Measurements from ENCODE around the gene SFRP2. TPM values are rescaled to one million over a fixed set of nuclear protein-coding genes. Genes with fewer than 3 reads are reported as not detected.

SFRP2 gene, protein sequence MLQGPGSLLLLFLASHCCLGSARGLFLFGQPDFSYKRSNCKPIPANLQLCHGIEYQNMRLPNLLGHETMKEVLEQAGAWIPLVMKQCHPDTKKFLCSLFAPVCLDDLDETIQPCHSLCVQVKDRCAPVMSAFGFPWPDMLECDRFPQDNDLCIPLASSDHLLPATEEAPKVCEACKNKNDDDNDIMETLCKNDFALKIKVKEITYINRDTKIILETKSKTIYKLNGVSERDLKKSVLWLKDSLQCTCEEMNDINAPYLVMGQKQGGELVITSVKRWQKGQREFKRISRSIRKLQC
- total RNA-seq: 10 to 100 TPM in 1 of 9 donors, 1 to 10 TPM in 6, under 1 TPM in 2; 0.57 to 23.2 (median 2.3) TPM
- 10 to 100 TPM in 1 of 3 donors, 1 to 10 TPM in 2; 2.0 to 22.3 (median 9.0) TPM for polyA plus RNA-seq
- long read RNA-seq, donor 1: 0 reads
- long read RNA-seq, donor 2: 0 reads
- long read RNA-seq, donor 3: 0 reads
- long read RNA-seq, donor 4, partial matches to known transcripts: 0 of 1 reads
- long read RNA-seq, donor 4, other reads (novel, unspliced or antisense): 0 of 1 reads
- long read RNA-seq, donor 5, transcript SFRP2-201 (3 exons, 2,032 nt): major isoform, 9 of 9 reads
- long read RNA-seq, donor 5, partial matches to known transcripts: 0 of 9 reads
- long read RNA-seq, donor 5, other reads (novel, unspliced or antisense): 0 of 9 reads
- long read RNA-seq, donor 6: 0 reads
- long read RNA-seq, donor 7, partial matches to known transcripts: 0 of 2 reads
- long read RNA-seq, donor 7, other reads (novel, unspliced or antisense): 0 of 2 reads
- long read RNA-seq, donor 8, transcript SFRP2-201 (3 exons, 2,032 nt): major isoform, 6 of 6 reads
- long read RNA-seq, donor 8, partial matches to known transcripts: 0 of 6 reads
- long read RNA-seq, donor 8, other reads (novel, unspliced or antisense): 0 of 6 reads
- long read RNA-seq, donor 9, partial matches to known transcripts: 0 of 4 reads
- long read RNA-seq, donor 9, other reads (novel, unspliced or antisense): 0 of 4 reads
- long read RNA-seq, donor 10, transcript SFRP2-201 (3 exons, 2,032 nt): major isoform, 15 of 15 reads
- long read RNA-seq, donor 10, partial matches to known transcripts: 0 of 15 reads
- long read RNA-seq, donor 10, other reads (novel, unspliced or antisense): 0 of 15 reads

DNA sequence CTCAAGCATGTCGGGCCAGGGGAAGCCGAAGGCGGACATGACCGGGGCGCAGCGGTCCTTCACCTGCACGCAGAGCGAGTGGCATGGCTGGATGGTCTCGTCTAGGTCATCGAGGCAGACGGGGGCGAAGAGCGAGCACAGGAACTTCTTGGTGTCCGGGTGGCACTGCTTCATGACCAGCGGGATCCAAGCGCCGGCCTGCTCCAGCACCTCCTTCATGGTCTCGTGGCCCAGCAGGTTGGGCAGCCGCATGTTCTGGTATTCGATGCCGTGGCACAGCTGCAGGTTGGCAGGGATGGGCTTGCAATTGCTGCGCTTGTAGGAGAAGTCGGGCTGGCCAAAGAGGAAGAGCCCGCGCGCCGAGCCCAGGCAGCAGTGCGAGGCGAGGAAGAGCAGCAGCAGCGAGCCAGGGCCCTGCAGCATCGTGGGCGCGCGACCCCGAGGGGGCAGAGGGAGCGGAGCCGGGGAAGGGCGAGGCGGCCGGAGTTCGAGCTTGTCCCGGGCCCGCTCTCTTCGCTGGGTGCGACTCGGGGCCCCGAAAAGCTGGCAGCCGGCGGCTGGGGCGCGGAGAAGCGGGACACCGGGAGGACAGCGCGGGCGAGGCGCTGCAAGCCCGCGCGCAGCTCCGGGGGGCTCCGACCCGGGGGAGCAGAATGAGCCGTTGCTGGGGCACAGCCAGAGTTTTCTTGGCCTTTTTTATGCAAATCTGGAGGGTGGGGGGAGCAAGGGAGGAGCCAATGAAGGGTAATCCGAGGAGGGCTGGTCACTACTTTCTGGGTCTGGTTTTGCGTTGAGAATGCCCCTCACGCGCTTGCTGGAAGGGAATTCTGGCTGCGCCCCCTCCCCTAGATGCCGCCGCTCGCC is at the start of gene SFRP2:
Gene SFRP2 (minus strand): TSS at position 671 of the 864 bp plus-strand sequence. CDS start 248 bp downstream, at position 423.
- intact Hi-C loops (cut with DNase I): no loop called here
- no peak within 1 kb of the TSS for H3K27ac ChIP-seq
- 2 to 8% (median 3%) methylated on average over 13 to 72 of the region's 72 CpGs for WGBS, 4 donors
- peak within 1 kb of the TSS in 1 of 4 donors; percentile 31 for H3K4me3 ChIP-seq
- no peak for DNase-seq
- peaks cover 3 to 24% of the 10 kb centered on the region in 2 donors for H3K4me1 ChIP-seq (replicated peaks in 1 of 2)
- peaks cover 65% of the 10 kb centered on the region for H3K27me3 ChIP-seq
- H3K36me3 ChIP-seq (replicated peaks in 1 of 2): no peaks in the 10 kb centered on the region
- H3K9me3 ChIP-seq (replicated peaks in 1 of 3): no peaks in the 10 kb centered on the region
- TF ChIP-seq, protein P1, sequence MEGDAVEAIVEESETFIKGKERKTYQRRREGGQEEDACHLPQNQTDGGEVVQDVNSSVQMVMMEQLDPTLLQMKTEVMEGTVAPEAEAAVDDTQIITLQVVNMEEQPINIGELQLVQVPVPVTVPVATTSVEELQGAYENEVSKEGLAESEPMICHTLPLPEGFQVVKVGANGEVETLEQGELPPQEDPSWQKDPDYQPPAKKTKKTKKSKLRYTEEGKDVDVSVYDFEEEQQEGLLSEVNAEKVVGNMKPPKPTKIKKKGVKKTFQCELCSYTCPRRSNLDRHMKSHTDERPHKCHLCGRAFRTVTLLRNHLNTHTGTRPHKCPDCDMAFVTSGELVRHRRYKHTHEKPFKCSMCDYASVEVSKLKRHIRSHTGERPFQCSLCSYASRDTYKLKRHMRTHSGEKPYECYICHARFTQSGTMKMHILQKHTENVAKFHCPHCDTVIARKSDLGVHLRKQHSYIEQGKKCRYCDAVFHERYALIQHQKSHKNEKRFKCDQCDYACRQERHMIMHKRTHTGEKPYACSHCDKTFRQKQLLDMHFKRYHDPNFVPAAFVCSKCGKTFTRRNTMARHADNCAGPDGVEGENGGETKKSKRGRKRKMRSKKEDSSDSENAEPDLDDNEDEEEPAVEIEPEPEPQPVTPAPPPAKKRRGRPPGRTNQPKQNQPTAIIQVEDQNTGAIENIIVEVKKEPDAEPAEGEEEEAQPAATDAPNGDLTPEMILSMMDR (IDR thresholded peaks at IDR 0.05): no peak
- no peak for TF ChIP-seq POLR2A (IDR thresholded peaks at IDR 0.05)

DNA sequence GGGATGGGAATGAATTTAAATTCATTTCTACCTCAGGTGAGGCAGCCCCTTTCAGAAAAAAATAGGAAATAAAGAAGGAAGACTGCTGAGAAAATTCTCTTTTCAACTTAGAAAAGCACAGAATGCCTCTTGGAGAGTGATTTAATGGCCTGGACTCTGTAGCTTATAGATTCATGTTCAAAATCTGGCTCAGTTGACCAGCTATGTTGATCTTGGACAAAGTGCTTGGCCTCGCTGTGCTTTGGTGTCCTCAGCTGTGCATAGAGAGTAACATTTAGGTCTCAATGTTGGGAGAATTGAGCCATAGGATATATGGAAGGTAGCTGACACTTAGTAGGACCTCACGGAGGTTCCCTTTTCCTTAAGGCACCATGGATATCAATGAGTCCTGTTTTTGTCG is 49.7 kb upstream of the SFRP2 start:
- H3K4me3 ChIP-seq: no peak overlapping the region
- H3K4me1 ChIP-seq (replicated peaks in 1 of 2): no peaks in the 10 kb centered on the region
- H3K27me3 ChIP-seq: no peaks in the 10 kb centered on the region
- WGBS, 4 donors: 20 to 80% (median 48%) methylated on average over 3 of the region's 3 CpGs
- no peaks in the 10 kb centered on the region for H3K9me3 ChIP-seq (replicated peaks in 1 of 3)
- intact Hi-C loops (cut with DNase I): no loop called here
- H3K27ac ChIP-seq: no peak overlapping the region
- TF ChIP-seq, protein P1 (IDR thresholded peaks at IDR 0.05): no peak
- TF ChIP-seq POLR2A (IDR thresholded peaks at IDR 0.05): no peak
- H3K36me3 ChIP-seq (replicated peaks in 1 of 2): no peaks in the 10 kb centered on the region
- no peak for DNase-seq

DNA sequence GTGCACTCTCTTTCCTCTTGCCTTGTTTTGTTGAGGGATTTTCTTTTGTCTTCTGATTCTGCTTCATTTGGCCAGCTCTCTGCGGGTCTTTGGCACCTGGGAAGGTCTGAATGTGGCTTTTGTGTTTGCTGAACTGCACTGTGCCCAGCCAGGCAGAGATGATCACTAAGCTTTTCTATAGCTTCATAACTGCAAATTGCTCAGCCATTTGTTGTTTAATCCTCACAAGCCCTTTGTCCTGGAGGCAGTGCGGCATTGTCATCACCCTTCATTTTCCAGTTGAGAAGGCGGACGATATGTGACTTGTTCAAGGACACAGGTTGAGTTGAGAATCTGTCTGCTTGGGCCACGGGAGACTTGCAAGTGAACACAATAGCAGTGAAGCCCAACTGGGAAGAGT is 46.0 kb upstream of the SFRP2 start:
- Histone ChIP-seq H3K9me3 (replicated peaks in 1 of 3) (no peaks in the 10 kb centered on the region), H3K4me1 (replicated peaks in 1 of 2) (no peaks in the 10 kb centered on the region), H3K36me3 (replicated peaks in 1 of 2) (no peaks in the 10 kb centered on the region), H3K27ac (no peak overlapping the region), H3K27me3 (no peaks in the 10 kb centered on the region), H3K4me3 (no peak overlapping the region)
- intact Hi-C loops (cut with DNase I): no loop called here
- DNase-seq: no peak
- no peak for TF ChIP-seq POLR2A (IDR thresholded peaks at IDR 0.05)
- 42 to 67% (median 62%) methylated on average over 5 of the region's 5 CpGs for WGBS, 4 donors

DNA sequence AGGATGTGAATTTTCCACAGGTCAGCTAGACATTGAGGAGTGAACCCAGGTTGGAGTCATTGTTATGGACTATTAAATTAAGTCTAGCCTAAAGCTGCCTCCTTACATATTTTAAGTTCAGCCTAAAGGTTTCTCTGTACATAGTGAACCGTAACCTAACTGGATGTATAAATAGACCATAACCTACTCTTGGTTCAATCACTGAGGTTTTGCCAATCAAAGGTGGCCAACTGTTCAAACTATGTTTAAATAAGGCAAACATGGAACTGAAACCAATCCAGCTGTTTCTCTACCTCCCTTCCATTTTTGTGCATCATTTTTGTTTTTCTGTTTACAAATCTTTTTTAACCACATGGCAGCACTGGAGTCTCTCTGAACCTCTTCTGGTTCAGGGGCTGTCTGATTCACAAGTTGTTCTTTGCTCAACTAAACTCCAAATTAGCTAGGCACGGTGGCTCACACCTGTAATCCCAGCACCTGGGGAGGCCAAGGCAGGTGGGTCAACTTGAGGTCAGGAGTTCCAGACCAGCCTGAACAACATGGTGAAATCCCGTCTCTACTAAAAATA is 43.9 kb upstream of the SFRP2 start:
- Histone ChIP-seq H3K4me3 (no peak overlapping the region), H3K27me3 (no peaks in the 10 kb centered on the region), H3K9me3 (replicated peaks in 1 of 3) (no peaks in the 10 kb centered on the region), H3K27ac (no peak overlapping the region), H3K4me1 (replicated peaks in 1 of 2) (no peaks in the 10 kb centered on the region), H3K36me3 (replicated peaks in 1 of 2) (no peaks in the 10 kb centered on the region)
- intact Hi-C loops (cut with DNase I): no loop called here
- TF ChIP-seq, protein P1 (IDR thresholded peaks at IDR 0.05): no peak
- no peak for TF ChIP-seq POLR2A (IDR thresholded peaks at IDR 0.05)
- no peak for DNase-seq
- 79 to 90% (median 85%) methylated on average over 3 of the region's 3 CpGs for WGBS, 4 donors

Data from adrenal gland (tissue), 19 donors.